22Rv1 (cell line): Measurements from ENCODE around the gene ADAMTS16.

Source experiments
- H3K27ac ChIP-seq: fragments of 450-650 bp; 2 replicates; pipeline ENCODE4 v1.5.1; 2017
- ZFX ChIP-seq: fragments of 450-650 bp; IDR thresholded peaks from 2 replicates; pipeline ENCODE4 v1.6.1; 2017; ENCODE audit warnings: antibody characterized with exemption, borderline replicate concordance
- TF ChIP-seq, protein P1 (sequence below): fragments of 450-650 bp; IDR thresholded peaks from 2 replicates; pipeline ENCODE4 v1.5.1; 2017; ENCODE audit warnings: mild to moderate bottlenecking

ADAMTS16 gene

DNA sequence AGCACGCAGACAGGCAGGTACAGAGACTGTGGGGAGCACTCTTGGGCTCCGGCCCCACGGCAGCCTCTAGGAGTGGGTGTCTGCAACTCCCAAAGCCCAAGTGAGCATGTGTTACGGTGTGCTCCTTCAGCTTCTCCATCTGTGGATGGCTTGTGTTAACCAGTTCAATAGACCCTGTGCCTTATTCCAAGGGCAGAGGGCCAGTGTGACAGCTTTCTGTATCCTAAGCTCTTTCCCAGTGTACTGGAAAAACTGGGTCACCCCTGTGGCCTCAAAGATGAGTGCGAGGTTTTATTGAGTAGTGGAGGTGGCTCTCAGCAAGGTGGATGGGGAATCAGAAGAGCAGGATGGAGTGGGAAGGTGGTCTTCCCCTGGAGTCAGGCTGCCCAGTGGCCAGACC is 78.3 kb downstream of the ADAMTS16 start:
- TF ChIP-seq, protein P1, sequence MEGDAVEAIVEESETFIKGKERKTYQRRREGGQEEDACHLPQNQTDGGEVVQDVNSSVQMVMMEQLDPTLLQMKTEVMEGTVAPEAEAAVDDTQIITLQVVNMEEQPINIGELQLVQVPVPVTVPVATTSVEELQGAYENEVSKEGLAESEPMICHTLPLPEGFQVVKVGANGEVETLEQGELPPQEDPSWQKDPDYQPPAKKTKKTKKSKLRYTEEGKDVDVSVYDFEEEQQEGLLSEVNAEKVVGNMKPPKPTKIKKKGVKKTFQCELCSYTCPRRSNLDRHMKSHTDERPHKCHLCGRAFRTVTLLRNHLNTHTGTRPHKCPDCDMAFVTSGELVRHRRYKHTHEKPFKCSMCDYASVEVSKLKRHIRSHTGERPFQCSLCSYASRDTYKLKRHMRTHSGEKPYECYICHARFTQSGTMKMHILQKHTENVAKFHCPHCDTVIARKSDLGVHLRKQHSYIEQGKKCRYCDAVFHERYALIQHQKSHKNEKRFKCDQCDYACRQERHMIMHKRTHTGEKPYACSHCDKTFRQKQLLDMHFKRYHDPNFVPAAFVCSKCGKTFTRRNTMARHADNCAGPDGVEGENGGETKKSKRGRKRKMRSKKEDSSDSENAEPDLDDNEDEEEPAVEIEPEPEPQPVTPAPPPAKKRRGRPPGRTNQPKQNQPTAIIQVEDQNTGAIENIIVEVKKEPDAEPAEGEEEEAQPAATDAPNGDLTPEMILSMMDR = no peak
- no peak for TF ChIP-seq ZFX
- H3K27ac ChIP-seq = no peak overlapping the region

DNA sequence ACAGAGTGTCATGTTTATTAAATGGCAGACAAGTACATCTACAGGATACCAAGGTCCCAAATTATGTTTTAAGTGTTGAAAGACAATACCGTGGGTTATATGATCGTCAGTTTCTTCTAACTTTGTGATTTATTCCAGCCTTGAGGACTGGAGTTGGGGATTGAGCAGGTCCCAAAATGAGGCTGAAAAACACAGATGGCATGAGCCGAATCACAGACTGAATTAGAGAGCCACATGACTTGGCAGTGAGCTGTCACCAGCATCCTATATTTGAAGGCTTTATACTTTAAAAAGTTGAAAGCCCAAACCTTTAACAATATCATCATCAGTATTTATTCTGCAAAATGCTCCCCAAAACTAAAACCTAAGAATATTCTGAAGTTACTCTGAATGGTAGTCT is 79.4 kb downstream of the ADAMTS16 start:
- TF ChIP-seq ZFX = no peak
- TF ChIP-seq, protein P1 = no peak
- no peak overlapping the region for H3K27ac ChIP-seq

DNA sequence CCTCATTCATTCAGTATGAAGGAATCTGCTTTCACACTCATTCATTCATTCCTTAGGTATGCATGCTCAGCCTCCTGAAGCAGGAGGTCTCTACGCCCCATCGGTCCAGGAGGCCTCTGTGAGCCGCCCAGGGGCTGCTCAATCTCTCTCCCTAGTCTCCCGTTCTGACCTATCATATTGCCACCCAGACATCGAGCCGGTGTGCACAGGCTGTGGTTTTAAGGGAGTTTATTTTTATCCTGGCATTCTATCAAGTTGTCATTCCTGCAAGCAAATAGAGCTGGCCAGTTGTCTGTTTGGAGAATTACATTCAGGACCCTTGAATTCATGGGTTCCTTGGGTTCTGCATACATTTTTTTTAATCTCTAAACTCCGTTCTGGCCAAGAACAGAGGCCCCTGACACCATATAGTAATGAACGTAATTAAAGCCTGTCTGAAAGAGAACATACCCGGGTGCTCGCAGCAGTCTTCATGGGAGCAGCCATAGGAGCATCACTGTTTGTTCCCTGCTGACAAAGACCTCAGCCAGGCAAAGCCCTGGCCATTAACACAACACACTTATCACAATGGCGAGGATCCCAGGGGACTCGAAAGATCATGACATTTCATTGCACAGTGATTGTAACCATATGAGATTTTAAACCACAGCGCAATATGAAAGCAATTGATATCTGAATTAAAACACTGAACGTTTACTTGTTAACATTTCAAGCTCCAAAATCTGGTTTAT is 80.9 kb downstream of the ADAMTS16 start:
- no peak overlapping the region for H3K27ac ChIP-seq
- no peak for TF ChIP-seq ZFX
- TF ChIP-seq, protein P1 = no peak

DNA sequence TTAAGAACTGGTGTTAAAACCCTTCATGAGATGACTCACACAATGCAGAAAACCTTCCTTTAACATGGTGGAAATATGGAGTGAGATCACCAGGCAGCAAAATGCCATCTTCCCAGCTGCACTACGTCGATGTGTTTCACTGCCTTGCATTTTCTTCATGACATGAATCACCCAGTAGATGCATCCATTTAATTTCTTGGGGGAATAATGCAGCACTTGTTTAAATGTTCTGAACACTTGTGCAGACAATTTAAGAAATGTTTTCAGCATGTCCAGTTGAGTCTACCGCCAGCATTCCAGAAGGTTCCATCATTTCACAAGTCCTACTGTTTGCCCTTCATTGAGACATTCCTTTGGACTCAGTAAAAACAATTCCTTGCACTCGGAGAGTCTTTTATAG is 81.6 kb downstream of the ADAMTS16 start:
- no peak for TF ChIP-seq ZFX
- TF ChIP-seq, protein P1 = no peak

DNA sequence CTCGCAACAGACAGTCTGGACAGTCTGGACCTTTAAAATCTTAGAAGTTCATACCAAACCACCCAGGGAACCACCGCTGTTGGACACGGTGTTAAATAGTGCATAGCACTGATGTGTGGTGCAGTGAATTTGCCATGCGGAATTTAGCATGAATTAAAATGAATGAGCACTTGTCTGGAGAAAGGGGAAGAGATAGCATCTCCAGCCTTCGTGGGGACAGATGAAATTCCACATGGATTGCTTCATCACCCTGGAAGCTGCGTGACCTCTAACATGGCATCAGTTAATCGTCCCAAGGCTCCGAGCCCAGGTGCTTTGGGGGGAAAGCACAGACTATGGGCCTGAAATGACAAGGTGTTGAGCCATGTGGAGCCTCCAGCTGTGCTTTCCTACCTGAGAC is 91.4 kb downstream of the ADAMTS16 start:
- no peak for TF ChIP-seq ZFX
- TF ChIP-seq, protein P1 = no peak
- no peak overlapping the region for H3K27ac ChIP-seq

More for the DNA sequence above, 81.6 kb downstream of the ADAMTS16 start:
- no peak overlapping the region for H3K27ac ChIP-seq

DNA sequence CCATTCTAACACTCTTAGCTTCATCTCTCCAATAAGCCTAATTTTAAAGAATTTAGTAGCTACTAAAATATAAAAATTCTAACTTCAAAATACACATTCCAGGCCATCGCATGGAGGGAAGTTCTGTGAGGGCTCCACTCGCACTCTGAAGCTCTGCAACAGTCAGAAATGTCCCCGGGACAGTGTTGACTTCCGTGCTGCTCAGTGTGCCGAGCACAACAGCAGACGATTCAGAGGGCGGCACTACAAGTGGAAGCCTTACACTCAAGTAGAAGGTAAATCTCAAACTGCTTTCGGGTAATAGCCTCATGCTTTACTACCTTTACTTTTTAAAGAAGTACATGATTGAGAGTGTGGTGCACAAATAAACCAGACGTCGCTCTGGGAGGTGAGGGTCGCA is 94.8 kb downstream of the ADAMTS16 start:
- H3K27ac ChIP-seq = no peak overlapping the region
- no peak for TF ChIP-seq ZFX
- TF ChIP-seq, protein P1 = no peak

DNA sequence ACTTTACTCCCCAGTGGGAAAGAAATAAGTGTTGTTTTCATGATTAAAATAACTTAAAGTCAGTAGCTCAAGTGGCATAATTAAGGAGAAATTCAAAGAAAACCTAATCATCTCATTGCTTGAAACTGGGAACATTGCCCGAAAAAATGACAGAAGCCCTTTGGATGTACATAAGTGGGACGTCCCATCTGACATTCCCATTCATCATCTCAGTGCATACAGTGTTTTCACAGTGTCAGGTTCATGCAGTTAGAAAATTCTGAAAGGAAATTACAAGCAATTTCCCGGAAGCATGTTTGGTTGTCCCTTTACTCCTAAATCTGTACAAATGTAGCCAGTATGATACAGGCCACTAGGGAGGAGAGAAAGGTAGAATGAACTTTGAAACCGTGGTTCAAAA is 95.6 kb downstream of the ADAMTS16 start:
- TF ChIP-seq ZFX = no peak
- TF ChIP-seq, protein P1 = no peak
- H3K27ac ChIP-seq = no peak overlapping the region
